Subcutaneous adipose tissue (tissue), 4 donors: ENCODE measurements around the gene FSD1L. TPM values are rescaled to one million over a fixed set of nuclear protein-coding genes. Genes with fewer than 3 reads are reported as not detected.

Experiments
- total RNA-seq, 4 donors: library from RNA; depleted of rRNA; stranded (reverse); fragments of >200 nt; gene quantifications; one replicate each; pipeline ENCODE4 v1.1.0, GENCODE V29; 2016
- TF ChIP-seq, protein P1 (sequence below): fragments of 450-650 bp; IDR thresholded peaks from one replicate; pipeline ENCODE4 v1.5.1; 2016; ENCODE audit warnings: low read depth, mild to moderate bottlenecking, control low read depth, antibody characterized with exemption, moderate library complexity

Gene FSD1L
- total RNA-seq, 4 donors from 2014 or later = 3.6 to 8.3 (median 4.8) TPM

DNA sequence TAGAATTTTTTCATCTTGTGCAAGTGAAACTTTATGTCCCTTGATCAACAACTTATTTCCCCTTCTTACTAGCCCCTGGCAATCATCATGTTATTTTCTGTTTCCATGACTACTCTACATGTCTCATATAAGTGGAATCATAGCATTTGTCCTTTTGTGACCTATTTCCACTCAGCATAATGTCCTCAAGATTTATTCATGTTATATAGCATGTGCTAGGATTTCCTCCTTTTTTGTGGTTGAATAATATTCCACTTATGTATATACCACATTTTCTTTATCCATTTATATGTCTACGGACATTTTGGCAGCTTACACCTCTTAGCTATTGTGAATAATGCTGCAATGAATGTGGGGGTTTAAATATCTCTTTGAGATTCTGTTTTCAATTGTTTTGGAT, 21.0 kb downstream of the FSD1L start:
- TF ChIP-seq, protein P1, sequence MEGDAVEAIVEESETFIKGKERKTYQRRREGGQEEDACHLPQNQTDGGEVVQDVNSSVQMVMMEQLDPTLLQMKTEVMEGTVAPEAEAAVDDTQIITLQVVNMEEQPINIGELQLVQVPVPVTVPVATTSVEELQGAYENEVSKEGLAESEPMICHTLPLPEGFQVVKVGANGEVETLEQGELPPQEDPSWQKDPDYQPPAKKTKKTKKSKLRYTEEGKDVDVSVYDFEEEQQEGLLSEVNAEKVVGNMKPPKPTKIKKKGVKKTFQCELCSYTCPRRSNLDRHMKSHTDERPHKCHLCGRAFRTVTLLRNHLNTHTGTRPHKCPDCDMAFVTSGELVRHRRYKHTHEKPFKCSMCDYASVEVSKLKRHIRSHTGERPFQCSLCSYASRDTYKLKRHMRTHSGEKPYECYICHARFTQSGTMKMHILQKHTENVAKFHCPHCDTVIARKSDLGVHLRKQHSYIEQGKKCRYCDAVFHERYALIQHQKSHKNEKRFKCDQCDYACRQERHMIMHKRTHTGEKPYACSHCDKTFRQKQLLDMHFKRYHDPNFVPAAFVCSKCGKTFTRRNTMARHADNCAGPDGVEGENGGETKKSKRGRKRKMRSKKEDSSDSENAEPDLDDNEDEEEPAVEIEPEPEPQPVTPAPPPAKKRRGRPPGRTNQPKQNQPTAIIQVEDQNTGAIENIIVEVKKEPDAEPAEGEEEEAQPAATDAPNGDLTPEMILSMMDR = no peak

DNA sequence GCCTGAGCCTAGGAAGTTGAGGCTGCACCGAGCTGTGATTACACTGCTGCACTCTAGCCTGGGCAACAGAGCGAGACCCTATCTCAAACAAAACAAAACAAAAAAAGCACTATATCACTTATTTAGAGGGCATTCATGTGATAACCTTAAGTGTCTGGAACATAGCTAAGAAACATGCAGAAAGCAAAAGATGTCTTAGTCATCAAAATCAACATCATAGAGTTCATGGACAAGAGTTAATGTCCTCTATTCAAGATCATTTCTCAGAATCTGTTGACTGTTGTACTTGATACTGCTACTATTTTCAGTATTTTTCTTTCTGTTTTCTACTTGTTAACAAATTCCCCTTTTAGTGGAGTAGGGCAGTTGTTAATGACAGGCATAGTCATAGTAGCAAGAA, 25.4 kb downstream of the FSD1L start:
- TF ChIP-seq, protein P1 = no peak

DNA sequence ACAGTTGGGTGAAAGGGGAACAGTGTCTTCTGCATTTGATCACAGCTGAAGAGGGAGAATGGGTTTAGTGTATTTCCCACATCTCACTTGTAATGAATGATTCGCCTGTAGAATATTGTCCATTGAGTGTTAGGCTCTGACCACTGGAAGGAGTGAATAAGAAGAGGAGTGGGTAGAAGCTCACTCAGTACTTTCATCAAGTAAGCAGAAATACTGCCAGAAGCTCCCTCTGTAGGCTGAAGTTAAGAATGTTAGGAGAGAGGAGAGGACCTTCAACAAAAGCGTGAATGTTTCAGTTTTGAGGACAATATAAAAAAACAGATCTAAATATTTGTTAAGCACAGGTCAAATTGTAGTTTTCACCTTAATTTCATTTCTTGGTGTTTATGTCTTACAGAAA, 27.5 kb downstream of the FSD1L start:
- TF ChIP-seq, protein P1 = no peak

DNA sequence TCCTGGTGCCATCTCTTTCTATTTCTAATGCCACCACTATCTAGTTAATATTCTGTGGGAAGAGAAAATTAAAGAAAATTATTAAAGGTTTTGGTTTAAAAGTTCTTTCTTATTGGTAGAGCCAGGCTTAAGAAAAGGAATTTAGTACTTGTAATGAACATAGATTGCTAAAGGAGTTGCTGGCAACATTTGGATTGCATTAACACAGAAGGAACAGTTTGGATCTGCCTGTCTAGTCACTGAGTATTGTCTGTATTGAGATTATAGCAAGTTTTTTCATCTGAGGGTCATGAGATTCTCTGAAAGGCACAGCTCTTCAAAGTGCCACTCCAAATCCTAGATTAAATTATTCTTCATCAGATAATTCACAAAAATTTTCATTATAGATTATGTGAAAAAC, 32.0 kb downstream of the FSD1L start:
- TF ChIP-seq, protein P1 = no peak

DNA sequence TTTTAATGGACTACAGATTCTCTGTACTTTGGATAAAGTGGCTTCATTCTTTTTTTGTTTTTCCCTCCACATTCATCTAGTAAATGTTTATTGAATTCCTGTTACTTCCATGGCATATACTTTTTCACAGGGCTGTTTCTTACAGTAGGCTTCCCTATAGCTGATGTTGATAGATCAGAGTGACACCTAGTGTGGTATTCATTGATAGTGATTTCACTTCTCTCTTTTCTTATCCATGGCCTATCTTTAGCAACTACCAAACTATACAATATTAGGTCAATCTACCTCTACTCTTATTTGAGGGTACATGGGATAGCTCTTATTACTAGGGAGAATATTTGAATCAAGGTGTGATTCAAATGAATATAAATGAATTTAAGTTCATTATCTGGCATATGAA, 35.8 kb downstream of the FSD1L start:
- TF ChIP-seq, protein P1 = no peak

DNA sequence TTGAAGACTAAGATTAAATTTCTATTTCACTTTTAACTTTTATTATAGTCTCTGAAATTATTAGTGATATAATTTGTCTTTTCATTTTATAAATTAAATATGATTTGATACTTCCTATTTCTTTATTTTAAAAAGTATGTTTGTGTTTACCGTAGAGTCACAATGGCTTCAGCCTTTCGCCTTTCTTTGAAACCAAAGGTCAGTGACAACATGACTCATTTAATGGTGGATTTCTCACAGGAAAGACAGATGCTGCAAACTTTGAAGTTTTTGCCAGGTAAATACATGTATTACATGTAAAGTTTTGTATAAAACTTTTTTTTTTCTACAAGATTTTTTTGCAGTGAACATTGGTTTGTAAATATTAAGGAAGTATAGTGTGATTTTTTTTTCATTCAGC, 36.4 kb downstream of the FSD1L start:
- TF ChIP-seq, protein P1 = no peak

DNA sequence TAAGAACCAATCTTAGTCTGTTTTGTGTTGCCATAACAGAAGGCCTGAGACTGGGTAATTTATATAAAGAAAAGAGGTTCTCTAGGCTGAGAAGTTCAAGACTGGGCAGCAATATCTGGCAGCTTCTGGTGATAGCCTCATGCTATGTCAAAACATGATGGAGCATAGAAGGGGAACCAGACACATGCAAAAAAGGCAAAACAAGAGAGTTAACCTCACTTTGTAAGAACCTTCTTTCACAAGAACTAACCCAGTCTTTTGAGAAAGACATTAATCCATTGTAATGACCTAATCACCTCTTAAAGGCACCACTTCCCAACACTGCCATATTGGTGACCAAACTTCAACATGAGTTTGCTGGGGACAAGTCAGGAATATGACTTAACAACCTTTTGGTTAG, 37.3 kb downstream of the FSD1L start:
- TF ChIP-seq, protein P1 = no peak
